GM13977 (cell line): ENCODE measurements around the gene DPF3.

Experiments used
- DNase-seq: peaks from one replicate; pipeline ENCODE4 v3.0.0; 2012; ENCODE audit warnings: low spot score
- CTCF ChIP-seq: IDR thresholded peaks from 2 replicates; pipeline ENCODE4 v1.5.1; 2012; ENCODE audit warnings: mild to moderate bottlenecking, control low read depth; ENCODE audit not compliant: insufficient read depth; ENCODE audit errors: extremely low read depth, missing control alignments
- in situ Hi-C: fragments of 300-500 bp; cut with MboI; formaldehyde crosslinking; loops from one replicate; pipeline ENCODE4 v1.12.0; 2022; ENCODE audit warnings: low sequenced_read_pairs, low pct_unique_long_range_greater_than_20kb, mixed read lengths, inconsistent platforms; ENCODE audit not compliant: unreplicated experiment

The DPF3 gene

GRCh38 chr14:72849222-72849621 lies 44.7 kb downstream of the DPF3 start:
- TF ChIP-seq CTCF: no peak
- in situ Hi-C loops: no loop called here
- DNase-seq: no peak

- DNase-seq: no peak
- in situ Hi-C loops: no loop called here
- TF ChIP-seq CTCF: no peak
These were observed 46.2 kb downstream of the DPF3 start for GRCh38 chr14:72847721-72848120.

DNA sequence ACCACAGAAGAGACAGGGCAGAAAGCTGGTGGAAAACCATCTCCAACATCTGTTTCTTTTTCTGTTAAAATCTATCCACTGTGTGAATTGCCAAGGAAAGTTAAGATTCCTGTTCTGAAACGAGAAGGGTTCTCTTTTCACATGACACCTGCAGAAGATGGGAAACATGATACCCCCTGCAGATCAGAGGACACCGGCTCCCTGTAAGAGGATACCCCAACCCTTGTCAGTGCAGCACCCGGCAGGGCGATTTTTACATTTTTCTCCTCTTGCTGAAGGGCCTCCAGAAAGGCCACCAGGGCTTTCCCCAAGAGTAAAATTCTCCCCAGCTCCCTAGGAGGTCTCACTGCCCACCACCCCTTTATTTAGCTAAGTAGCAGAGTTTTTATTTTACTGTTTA lies 48.2 kb downstream of the DPF3 start:
- no peak for DNase-seq
- TF ChIP-seq CTCF: no peak
- in situ Hi-C loops: no loop called here

DNA sequence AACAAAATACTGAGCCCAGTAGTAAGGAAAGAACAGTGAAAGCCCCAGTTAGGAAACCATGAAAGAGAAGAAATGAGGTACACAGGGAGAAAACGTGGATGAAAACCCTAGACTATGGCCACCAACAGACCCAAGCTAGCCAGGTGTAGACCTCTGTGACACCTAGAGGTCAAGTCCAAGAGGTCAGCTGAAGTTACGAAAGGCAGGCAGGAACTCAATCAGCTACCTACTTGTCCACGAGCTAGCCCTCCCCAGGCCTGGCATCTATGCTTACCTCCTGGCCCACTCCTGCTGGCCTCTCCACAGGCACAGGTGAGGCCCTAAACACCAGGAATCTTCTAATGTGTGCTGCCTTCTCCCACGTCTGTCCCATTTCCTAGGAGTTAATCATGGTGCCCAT lies 48.7 kb downstream of the DPF3 start:
- no peak for DNase-seq
- TF ChIP-seq CTCF: no peak
- in situ Hi-C loops: no loop called here

- in situ Hi-C loops: no loop called here
- no peak for DNase-seq
- no peak for TF ChIP-seq CTCF
These were observed 49.4 kb downstream of the DPF3 start for GRCh38 chr14:72844524-72844923.

DNA sequence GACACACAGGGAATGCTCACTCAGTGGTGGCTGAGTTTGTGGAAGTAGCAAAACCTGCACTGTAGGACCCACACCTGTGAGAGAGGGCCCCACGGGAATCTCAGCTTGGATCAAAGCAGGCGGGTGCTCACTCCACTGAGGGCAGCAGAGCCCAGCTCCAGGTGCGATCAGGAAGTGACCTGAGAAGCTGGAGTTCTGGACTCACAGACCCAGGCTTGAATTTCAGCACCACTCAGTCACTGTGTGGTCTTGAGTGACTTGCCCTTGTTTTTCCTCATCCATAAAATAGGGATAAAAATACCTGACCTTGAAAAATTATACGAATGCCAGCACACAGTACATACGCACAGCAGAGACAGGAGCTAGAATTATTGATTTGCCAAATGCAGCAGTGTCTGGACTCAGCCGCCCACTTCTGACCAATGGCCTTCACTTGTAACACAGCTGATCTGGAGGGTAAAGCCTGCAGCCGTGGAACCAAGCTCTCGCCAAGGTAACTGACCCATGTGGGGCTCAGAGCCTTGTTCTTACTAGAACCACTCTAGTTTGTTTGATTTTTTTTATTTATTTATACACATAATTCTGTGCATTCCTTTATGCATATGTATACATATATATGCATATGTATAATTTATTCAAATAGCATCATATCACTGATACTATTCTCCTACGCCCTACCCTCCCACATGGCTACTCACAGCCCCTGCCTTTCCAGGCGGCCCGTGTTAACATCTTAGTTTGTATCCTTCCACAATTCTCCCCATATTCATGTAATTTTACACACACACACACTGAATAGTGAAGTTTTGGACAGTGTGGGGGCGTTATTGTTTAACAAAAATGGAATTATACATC lies 53.9 kb downstream of the DPF3 start:
- no peak for TF ChIP-seq CTCF
- in situ Hi-C loops: no loop called here
- no peak for DNase-seq

DNA sequence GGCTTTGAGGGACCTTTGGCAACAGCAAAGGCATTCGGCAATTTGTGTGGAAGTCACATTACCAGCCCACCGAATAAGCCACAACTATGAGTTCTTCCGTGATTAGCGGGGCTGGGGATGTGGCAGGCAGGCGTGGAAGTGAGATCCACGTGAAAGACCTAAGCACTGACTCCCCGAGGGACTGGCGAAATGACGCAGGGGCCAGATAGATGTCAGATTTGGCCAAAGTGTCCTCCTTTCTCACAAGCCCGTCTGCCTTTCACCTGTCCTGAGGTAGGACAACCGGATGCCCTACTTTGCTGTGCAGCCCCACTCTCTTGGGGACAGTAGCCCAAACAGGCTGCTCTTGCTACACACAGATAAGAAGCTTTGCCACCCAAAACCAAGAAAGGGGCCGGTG lies 54.5 kb downstream of the DPF3 start:
- in situ Hi-C loops: no loop called here
- no peak for DNase-seq
- no peak for TF ChIP-seq CTCF
